Right atrium auricular region (tissue), 2 donors: ENCODE measurements around the gene SERINC5. TPM values are rescaled to one million over a fixed set of nuclear protein-coding genes. Genes with fewer than 3 reads are reported as not detected.
"Not testable (repeated sequence)": the region's sequence is repeated elsewhere in the genome, so short reads cannot be mapped to it uniquely, and the experiment has no call there.

Experiments used
- DNase-seq: peaks from one replicate; pipeline ENCODE4 v3.0.0-alpha.2; 2019; ENCODE audit warnings: low spot score
- H3K27ac ChIP-seq, 2 donors: fragments of 200-600 bp; sonication (generic); 1 replicate in 1 of 2; 2 replicates in 1 of 2; pipeline ENCODE4 v1.5.1; 2016 to 2019
- H3K27me3 ChIP-seq, 2 donors: fragments of 200-600 bp; sonication (generic); one replicate each; pipeline versions ENCODE4 v1.5.1 to v1.6.0; 2017 to 2019
- H3K36me3 ChIP-seq: fragments of 200-600 bp; sonication (generic); one replicate; pipeline ENCODE4 v1.5.1; 2016
- H3K4me1 ChIP-seq, 2 donors: fragments of 200-600 bp; sonication (generic); one replicate each; pipeline versions ENCODE4 v1.5.1 to v1.6.0; 2017 to 2019
- H3K4me3 ChIP-seq, 2 donors: fragments of 200-600 bp; sonication (generic); 1 replicate in 1 of 2; 2 replicates in 1 of 2; pipeline ENCODE4 v1.5.1; 2017 to 2019; ENCODE audit warnings: mild to moderate bottlenecking in 1 of 2, moderate library complexity in 1 of 2
- H3K9me3 ChIP-seq, 2 donors: fragments of 200-600 bp; sonication (generic); one replicate each; pipeline ENCODE4 v1.5.1; 2019
- CTCF ChIP-seq, 2 donors: fragments of 200-600 bp; sonication (generic); IDR thresholded peaks; one replicate each; pipeline ENCODE4 v1.5.1; 2019; ENCODE audit warnings: antibody characterized with exemption in 2 of 2
- total RNA-seq, 2 donors: library from RNA; depleted of rRNA; stranded (reverse); fragments of >200 nt; gene quantifications; one replicate each; pipeline ENCODE4 v1.1.0, GENCODE V29; 2016

Gene SERINC5
- total RNA-seq, 2 donors from 2014 or later, result 9.2 to 11.0 TPM

- Histone ChIP-seq H3K36me3 (no peaks in the 10 kb centered on the region), H3K27ac (peak overlapping the region; percentile 24 to 72), H3K4me3 (no peak overlapping the region), H3K4me1 (peaks cover 0 to 8% of the 10 kb centered on the region in 2 donors), H3K27me3 (no peaks in the 10 kb centered on the region), H3K9me3 (no peaks in the 10 kb centered on the region)
- no peak for DNase-seq
- peak in 1 of 2 donors; percentile 21 for TF ChIP-seq CTCF (IDR thresholded peaks at IDR 0.05)
Measured at GRCh38 chr5:80204808-80205614, 50.8 kb downstream of the SERINC5 start.

GRCh38 chr5:80201763-80202162, 54.1 kb downstream of the SERINC5 start:
- not testable (repeated sequence) for H3K27me3 ChIP-seq, H3K27ac ChIP-seq, H3K36me3 ChIP-seq, DNase-seq, H3K4me3 ChIP-seq, H3K9me3 ChIP-seq
- peaks cover 0 to 15% of the 10 kb centered on the region in 2 donors for H3K4me1 ChIP-seq

GRCh38 chr5:80198920-80199319, 56.9 kb downstream of the SERINC5 start:
- peaks cover 0 to 34% of the 10 kb centered on the region in 2 donors for H3K4me1 ChIP-seq
- DNase-seq, result no peak
- TF ChIP-seq CTCF (IDR thresholded peaks at IDR 0.05), result no peak

GRCh38 chr5:80198399-80198798, 57.4 kb downstream of the SERINC5 start:
- no peak for TF ChIP-seq CTCF (IDR thresholded peaks at IDR 0.05)
- no peaks in the 10 kb centered on the region for H3K27me3 ChIP-seq

More at GRCh38 chr5:80198920-80199319, 56.9 kb downstream of the SERINC5 start:
- no peaks in the 10 kb centered on the region for H3K36me3 ChIP-seq
- H3K4me3 ChIP-seq, result no peak overlapping the region
- no peaks in the 10 kb centered on the region for H3K27me3 ChIP-seq
- H3K27ac ChIP-seq, result peak overlapping the region; percentile 19 to 44
- H3K9me3 ChIP-seq, result no peaks in the 10 kb centered on the region

GRCh38 chr5:80195837-80196400, 59.9 kb downstream of the SERINC5 start:
- Histone ChIP-seq H3K4me1 (peaks cover 0 to 59% of the 10 kb centered on the region in 2 donors), H3K27me3 (no peaks in the 10 kb centered on the region), H3K27ac (no peak overlapping the region), H3K36me3 (no peaks in the 10 kb centered on the region), H3K4me3 (no peak overlapping the region), H3K9me3 (no peaks in the 10 kb centered on the region)
- no peak for TF ChIP-seq CTCF (IDR thresholded peaks at IDR 0.05)
- no peak for DNase-seq

More at GRCh38 chr5:80198399-80198798, 57.4 kb downstream of the SERINC5 start:
- no peaks in the 10 kb centered on the region for H3K9me3 ChIP-seq
- no peak for DNase-seq
- peak overlapping the region; percentile 19 to 44 for H3K27ac ChIP-seq
- peaks cover 0 to 40% of the 10 kb centered on the region in 2 donors for H3K4me1 ChIP-seq
- no peaks in the 10 kb centered on the region for H3K36me3 ChIP-seq
- no peak overlapping the region for H3K4me3 ChIP-seq

GRCh38 chr5:80194468-80194867, 61.4 kb downstream of the SERINC5 start:
- Histone ChIP-seq H3K27ac (peak overlapping the region in 1 of 2 donors; percentile 85), H3K4me3 (no peak overlapping the region), H3K27me3 (no peaks in the 10 kb centered on the region), H3K36me3 (no peaks in the 10 kb centered on the region), H3K4me1 (peaks cover 0 to 59% of the 10 kb centered on the region in 2 donors), H3K9me3 (no peaks in the 10 kb centered on the region)
- TF ChIP-seq CTCF (IDR thresholded peaks at IDR 0.05), result no peak
- DNase-seq, result no peak
